ENCODE measurements around the gene ZNF350. TPM values are rescaled to one million over a fixed set of nuclear protein-coding genes. Genes with fewer than 3 reads are reported as not detected.

Gene ZNF350
- total RNA-seq (2013), result 15.9 TPM
- polyA plus RNA-seq (10 to 100 TPM in 1 of 3 donors, 1 to 10 TPM in 2; 9.1 to 14.0 (median 9.9) TPM), polyA minus RNA-seq (3.7 and 4.9 TPM in 2 replicates), total RNA-seq (15.5 to 26.4 (median 19.8) reads per million in 11 experiments)

DNA sequence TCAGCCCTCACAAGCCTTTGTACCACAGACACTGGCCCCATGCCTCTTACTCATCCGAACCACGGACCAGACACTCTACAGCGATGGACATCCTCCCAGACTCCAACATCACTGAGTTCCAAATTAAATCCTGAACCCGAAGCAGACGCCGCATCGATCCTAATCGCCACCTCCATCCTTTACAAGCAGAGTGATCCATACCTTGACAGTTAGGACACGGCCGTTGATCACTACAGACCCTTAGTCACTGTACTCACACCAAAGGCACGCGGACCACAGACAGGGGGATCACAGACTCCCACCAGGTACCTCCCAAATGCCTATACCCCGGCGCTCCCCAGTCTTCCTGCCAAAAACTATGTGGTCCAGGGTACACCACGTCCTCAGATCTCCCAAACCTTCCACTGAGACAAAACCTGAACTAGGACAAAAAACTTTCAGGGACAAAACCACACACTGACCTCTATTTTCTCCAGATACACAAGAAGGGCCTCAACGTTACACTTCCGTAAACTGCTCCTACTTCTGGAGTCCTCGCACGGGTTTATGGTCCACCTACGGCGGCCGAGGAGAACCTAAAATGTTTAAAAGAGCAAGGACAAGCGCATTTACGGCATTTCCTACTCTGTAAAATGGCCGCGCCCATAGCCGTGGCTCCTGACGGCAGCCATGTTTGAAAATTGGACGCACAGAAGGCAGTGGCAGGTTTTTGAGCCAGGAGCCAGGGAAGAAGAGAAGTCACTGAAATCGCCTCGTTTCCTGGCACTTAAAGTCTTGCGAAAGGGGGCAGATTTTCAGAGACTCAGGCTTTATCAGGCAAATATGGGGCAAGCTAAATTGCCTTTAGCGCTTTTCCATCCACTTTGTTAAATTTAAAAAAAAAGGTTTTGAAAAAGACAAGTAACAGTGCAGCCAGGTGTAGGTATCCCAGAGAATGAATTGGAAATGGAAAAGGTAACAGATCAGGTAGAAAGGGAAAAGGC, at the start of gene ZNF350:
TSS of gene ZNF350 (minus strand) at position 532 of the 983 bp plus-strand sequence. CDS start 12,480 bp downstream, outside the sequence.
- Histone ChIP-seq H3K27me3 (ENCODE audit: control insufficient read depth in 2 of 2, insufficient read depth in 2 of 2, low read length in 2 of 2) (no peaks in the 10 kb centered on the region), H3K9me3 (replicated peaks in 1 of 2; ENCODE audit: control insufficient read depth in 1 of 2, insufficient read depth in 1 of 2, low read length in 2 of 2) (peaks cover 65 to 87% of the 10 kb centered on the region in 2 donors), H3K9ac (ENCODE audit: insufficient read depth, low read length, poor library complexity, severe bottlenecking) (peak within 1 kb of the TSS; percentile 89), H3K27ac (ENCODE audit: low read depth in 1 of 2, low read length in 2 of 2) (peak within 1 kb of the TSS; percentile 62 to 97), H4K20me1 (ENCODE audit: insufficient read depth, low read length) (no peaks in the 10 kb centered on the region), H3K79me2 (ENCODE audit: insufficient read depth, low read length) (peaks cover 50% of the 10 kb centered on the region), H3K4me3 (replicated peaks in 1 of 3; ENCODE audit: low read depth in 2 of 3, low read length in 3 of 3) (peak within 1 kb of the TSS; percentile 85 to 98 (median 89)), H2AFZ (ENCODE audit: insufficient read depth, low read depth, low read length, poor library complexity, severe bottlenecking) (peak within 1 kb of the TSS; percentile 83), H3K4me1 (ENCODE audit: control insufficient read depth in 1 of 2, insufficient read depth in 2 of 2, low read length in 2 of 2) (peaks cover 11 to 13% of the 10 kb centered on the region in 2 donors), H3K36me3 (replicated peaks in 1 of 2; ENCODE audit: control insufficient read depth in 1 of 2, insufficient read depth in 2 of 2, low read length in 2 of 2) (peaks cover 3 to 32% of the 10 kb centered on the region in 2 donors), H3K4me2 (replicated peaks; ENCODE audit: extremely low read depth, low read length, poor library complexity, severe bottlenecking) (peak within 1 kb of the TSS; percentile 69)
- Mint-ChIP-seq H3K27me3 (ENCODE audit: low read depth in 3 of 3) (peaks cover 0 to 3% (median 2%) of the 10 kb centered on the region in 3 donors), H3K4me1 (peaks cover 11% of the 10 kb centered on the region), H3K9me3 (peaks cover 43 to 95% (median 88%) of the 10 kb centered on the region in 7 donors), H3K36me3 (peaks cover 29 to 35% of the 10 kb centered on the region in 2 donors), H3K27ac (peak within 1 kb of the TSS; percentile 74 to 97 (median 94)), H3K4me3 (peak within 1 kb of the TSS; percentile 95 to 100)
- WGBS (ENCODE audit: insufficient coverage), result 1% methylated on average over 32 of the region's 33 CpGs
- DNase-seq, result peak; percentile 93 to 96 (median 95)
- TF ChIP-seq, protein P1, sequence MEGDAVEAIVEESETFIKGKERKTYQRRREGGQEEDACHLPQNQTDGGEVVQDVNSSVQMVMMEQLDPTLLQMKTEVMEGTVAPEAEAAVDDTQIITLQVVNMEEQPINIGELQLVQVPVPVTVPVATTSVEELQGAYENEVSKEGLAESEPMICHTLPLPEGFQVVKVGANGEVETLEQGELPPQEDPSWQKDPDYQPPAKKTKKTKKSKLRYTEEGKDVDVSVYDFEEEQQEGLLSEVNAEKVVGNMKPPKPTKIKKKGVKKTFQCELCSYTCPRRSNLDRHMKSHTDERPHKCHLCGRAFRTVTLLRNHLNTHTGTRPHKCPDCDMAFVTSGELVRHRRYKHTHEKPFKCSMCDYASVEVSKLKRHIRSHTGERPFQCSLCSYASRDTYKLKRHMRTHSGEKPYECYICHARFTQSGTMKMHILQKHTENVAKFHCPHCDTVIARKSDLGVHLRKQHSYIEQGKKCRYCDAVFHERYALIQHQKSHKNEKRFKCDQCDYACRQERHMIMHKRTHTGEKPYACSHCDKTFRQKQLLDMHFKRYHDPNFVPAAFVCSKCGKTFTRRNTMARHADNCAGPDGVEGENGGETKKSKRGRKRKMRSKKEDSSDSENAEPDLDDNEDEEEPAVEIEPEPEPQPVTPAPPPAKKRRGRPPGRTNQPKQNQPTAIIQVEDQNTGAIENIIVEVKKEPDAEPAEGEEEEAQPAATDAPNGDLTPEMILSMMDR (IDR thresholded peaks at IDR 0.05), result no peak
- intact Hi-C loops (cut with micrococcal nuclease), result loop anchor here (1.0 to 5.0 kb wide), 7 partner anchors 22 to 99 kb away; partner anchors contain the start of genes ZNF432 (in 2 of the 2), ZNF577 (in 1 of the 2), ZNF613 (in 1 of the 2) and ZNF614 (in 1 of the 2)

DNA sequence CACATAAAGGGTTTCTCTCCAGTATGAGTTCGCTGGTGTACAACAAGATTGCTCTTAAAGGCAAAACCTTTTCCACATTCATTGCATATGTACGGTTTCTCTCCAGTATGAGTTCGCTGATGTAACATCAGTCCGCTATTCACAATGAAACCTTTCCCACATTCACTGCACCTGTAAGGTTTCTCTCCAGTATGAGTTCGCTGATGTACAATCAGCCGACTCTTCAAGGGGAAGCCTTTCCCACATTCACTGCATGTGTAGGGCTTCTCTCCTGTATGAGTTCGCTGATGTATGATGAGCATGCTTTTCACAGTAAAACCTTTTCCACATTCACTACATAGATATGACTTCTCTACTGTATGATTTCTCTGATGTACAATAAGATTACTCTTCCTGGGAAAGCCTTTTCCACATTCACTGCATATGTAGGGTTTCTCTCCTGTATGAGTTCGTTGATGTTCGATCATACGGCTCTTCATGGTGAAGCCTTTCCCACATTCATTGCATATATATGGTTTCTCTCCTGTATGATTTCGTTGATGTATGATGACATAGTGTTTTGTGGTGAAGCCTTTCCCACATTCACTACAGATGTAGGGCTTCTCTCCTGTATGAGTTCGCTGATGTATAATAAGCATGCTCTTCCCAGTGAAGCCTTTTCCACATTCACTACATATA, 47.5 kb upstream of the ZNF350 start:
- Mint-ChIP-seq H3K36me3 (peaks cover 50 to 56% of the 10 kb centered on the region in 2 donors), H3K27ac (no peak overlapping the region), H3K9me3 (peaks cover 44 to 96% (median 91%) of the 10 kb centered on the region in 7 donors), H3K4me3 (no peak overlapping the region), H3K4me1 (peaks cover 2% of the 10 kb centered on the region), H3K27me3 (ENCODE audit: low read depth in 3 of 3) (no peaks in the 10 kb centered on the region)
- intact Hi-C loops (cut with micrococcal nuclease), result no loop called here
- no peaks in the 10 kb centered on the region for H3K27me3 ChIP-seq (ENCODE audit: control insufficient read depth in 2 of 2, insufficient read depth in 2 of 2, low read length in 2 of 2)
- peaks cover 43 to 62% of the 10 kb centered on the region in 2 donors for H3K36me3 ChIP-seq (replicated peaks in 1 of 2; ENCODE audit: control insufficient read depth in 1 of 2, insufficient read depth in 2 of 2, low read length in 2 of 2)
- no peak overlapping the region for H2AFZ ChIP-seq (ENCODE audit: insufficient read depth, low read depth, low read length, poor library complexity, severe bottlenecking)
- TF ChIP-seq, protein P1 (IDR thresholded peaks at IDR 0.05), result no peak
- H3K9ac ChIP-seq (ENCODE audit: insufficient read depth, low read length, poor library complexity, severe bottlenecking), result no peak overlapping the region
- H4K20me1 ChIP-seq (ENCODE audit: insufficient read depth, low read length), result no peaks in the 10 kb centered on the region
- H3K27ac ChIP-seq (ENCODE audit: low read depth in 1 of 2, low read length in 2 of 2), result no peak overlapping the region
- 100% methylated on average over 3 of the region's 12 CpGs for WGBS (ENCODE audit: insufficient coverage)
- H3K9me3 ChIP-seq (replicated peaks in 1 of 2; ENCODE audit: control insufficient read depth in 1 of 2, insufficient read depth in 1 of 2, low read length in 2 of 2), result peaks cover 52 to 98% of the 10 kb centered on the region in 2 donors
- DNase-seq, result no peak
- H3K4me2 ChIP-seq (replicated peaks; ENCODE audit: extremely low read depth, low read length, poor library complexity, severe bottlenecking), result no peak overlapping the region
- H3K79me2 ChIP-seq (ENCODE audit: insufficient read depth, low read length), result no peaks in the 10 kb centered on the region
- peaks cover 0 to under 1% of the 10 kb centered on the region in 2 donors for H3K4me1 ChIP-seq (ENCODE audit: control insufficient read depth in 1 of 2, insufficient read depth in 2 of 2, low read length in 2 of 2)
- peak overlapping the region in 1 of 3 experiments; percentile 40 for H3K4me3 ChIP-seq (replicated peaks in 1 of 3; ENCODE audit: low read depth in 2 of 3, low read length in 3 of 3)
